Pulmonary artery endothelial cell (primary cell): Measurements from ENCODE around the gene GLCE. TPM values are rescaled to one million over a fixed set of nuclear protein-coding genes. Genes with fewer than 3 reads are reported as not detected.
"Not testable (repeated sequence)": the region's sequence is repeated elsewhere in the genome, so short reads cannot be mapped to it uniquely, and the experiment has no call there.

ENCODE experiments used
- DNase-seq: peaks from one replicate; pipeline ENCODE4 v3.0.0-alpha.2; 2011; ENCODE audit warnings: low read depth, low spot score
- total RNA-seq: library from RNA; depleted of rRNA; stranded (reverse); fragments of >200 nt; gene quantifications from 2 replicates; pipeline ENCODE4 v1.2.3, GENCODE V29; 2014

The GLCE gene
- total RNA-seq, 1 donor from 2014 or later: 193 TPM

DNA sequence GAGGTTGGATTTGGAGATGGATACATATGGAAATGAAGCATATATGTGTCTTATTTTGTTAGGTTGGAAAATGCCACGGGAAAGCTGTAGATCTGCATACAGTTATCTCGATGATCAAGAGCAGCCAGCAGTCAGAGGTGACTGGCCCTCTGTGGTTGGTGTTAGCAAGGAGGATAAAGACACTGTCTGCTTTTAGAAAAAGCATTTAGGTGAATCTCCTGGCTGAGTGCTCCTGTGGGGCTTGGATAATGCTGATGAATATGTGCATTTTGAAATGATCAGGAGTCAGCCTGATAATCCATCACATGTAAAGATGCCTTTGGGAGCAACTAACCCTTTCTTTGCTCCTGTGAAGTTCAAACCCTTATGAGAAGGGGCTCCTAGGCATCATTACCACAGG, 24.9 kb upstream of the GLCE start:
- DNase-seq: no peak

DNA sequence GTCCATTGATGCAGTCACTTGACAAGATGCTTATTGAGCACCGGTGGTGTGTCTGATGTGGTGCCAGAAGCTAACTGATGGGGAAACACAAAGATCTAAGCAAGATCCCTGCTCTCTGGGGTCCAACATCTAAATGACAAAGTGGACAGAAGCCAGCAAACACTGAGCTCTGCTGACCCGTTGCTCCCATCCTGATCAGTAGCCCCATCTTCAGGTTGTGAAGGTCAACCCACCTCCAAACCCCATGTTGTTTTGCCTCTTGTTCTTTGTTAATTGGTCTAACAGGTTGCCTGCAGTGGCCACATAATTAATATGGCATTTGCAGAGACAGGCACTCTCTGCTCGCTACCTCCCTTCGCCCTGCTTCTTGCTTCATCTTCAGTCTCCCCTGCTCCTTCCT, 21.5 kb upstream of the GLCE start:
- no peak for DNase-seq

DNA sequence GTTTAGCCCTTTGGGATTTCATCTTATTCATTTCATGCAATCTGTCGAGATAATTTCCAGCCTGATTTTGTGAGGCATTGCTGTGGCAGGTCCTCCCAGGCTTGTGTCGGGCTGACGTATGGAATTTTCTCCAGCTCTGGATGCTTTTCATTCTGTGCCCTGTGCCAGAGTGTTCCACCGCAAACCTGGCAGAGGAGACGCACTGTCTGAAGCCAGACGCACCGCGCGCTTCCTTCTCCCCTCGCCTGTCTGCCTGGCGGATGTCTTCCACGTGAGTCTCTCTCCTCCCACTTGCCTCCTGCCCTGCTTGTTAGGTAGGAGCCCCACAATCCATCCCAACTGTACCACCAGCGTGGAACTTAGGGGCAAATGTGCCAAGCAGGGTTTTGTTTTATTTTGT, 20.1 kb upstream of the GLCE start:
- no peak for DNase-seq

DNA sequence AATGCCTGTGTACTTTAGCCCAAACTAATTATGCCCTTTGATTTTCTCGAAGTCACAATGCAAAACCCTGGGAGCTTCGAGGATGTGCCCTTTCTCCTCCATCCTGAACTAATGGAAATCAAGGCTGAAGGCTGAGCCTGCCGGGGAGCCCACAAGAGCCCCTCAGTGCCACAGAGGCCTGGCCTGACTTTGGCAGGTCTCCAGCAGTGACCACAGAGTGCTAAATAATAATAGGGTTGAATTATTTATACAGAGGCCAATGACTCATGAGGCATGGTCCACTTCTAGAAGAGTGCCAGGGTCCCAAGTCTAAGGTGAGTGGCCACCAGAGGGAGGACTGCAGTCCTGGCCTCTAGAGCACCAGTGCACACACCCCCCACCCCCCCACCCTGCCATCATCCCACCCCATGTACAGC, 19.1 kb upstream of the GLCE start:
- no peak for DNase-seq

DNA sequence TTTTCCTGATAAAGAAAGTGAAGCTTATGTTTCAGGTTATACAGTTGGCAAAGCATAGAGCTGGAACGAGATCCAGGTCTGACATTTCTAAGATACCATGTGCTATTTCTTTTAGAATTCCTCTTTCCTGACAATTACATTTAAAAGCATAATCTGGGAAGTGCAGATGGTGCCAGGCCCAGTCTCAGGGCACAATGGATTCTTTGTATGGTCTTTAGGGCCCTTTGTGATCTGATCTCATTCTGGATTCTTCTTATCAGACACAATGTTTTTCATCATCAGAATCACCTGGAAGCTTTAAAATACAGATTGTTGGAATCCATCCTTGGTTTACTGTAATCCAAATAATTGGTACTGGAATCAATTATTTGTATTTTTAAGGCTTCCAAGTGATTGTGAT, 18.6 kb upstream of the GLCE start:
- no peak for DNase-seq

DNA sequence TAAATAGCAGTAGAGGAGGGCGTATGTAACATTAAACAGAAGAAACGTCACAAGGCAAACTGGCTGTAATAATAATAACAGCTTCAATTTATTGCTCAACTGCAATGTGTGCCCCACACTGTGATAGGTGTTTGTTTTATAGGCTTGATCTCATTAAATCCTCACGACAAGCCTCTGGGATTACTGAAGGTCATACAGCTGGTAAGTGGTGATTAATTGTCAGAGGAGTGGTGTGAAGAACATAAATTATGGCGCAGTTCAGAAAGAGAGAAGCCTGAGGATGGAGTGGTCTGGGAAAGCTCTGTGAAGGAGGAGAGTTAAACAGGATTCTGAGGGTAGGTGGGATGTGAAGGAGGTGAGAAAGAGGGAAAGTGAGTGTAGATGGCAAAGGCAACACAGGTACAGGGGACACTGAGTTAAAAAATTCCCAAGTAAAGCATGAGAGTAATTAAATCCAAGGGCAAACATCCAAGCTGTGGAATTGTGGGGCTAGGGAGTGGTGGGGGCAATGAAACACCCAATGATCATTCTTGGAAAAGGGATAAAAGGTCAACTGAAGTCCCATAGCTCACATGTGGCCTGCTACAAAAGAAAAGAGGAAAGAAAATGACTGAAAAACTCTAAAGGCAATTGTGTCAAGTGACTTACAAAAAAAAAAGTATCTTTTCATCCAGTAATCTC, 16.5 kb upstream of the GLCE start:
- no peak for DNase-seq

DNA sequence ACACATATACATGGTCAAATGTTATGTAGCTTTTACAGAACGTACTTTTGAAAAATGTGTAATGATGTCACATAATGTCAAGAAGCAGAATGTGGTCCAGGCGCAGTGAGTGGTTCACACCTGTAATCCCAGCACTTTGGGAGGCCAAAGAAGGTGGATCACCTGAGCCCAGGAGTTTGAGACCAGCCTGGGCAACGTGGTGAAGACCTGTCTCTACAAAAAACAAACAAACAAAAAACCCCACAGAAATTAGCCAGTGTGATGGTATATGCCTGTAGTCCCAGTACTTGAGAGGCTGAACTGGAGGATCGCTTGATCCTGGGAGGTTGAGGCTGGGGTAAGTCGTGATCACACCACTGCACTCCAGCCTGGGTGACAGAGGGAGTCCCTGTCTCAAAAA, 15.9 kb upstream of the GLCE start:
- DNase-seq: no peak

DNA sequence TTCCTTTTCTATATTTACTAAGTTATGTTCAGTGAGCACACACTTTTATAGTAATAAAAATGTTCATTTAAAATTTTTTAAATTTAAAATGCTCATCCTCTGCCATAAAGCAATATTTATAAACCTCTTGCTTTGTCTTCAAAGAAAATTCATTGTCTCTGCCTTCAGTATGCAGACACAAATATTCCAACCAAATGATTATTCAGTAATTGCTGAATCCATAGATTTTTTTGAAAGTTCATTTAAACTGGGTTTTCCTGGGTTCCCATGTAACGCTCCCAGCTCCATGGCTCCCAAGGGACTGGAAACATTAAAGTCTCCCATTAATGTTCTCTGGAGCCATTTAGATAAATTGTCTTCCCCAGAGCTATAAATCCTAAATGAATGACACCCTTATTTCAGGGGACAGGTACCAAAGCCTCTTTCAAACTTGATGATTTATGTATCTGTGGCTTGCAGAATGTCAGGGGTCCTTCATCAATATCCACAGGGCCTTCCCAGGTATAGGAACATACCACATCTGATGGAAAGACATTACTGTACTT, 15.2 kb upstream of the GLCE start:
- DNase-seq: no peak

DNA sequence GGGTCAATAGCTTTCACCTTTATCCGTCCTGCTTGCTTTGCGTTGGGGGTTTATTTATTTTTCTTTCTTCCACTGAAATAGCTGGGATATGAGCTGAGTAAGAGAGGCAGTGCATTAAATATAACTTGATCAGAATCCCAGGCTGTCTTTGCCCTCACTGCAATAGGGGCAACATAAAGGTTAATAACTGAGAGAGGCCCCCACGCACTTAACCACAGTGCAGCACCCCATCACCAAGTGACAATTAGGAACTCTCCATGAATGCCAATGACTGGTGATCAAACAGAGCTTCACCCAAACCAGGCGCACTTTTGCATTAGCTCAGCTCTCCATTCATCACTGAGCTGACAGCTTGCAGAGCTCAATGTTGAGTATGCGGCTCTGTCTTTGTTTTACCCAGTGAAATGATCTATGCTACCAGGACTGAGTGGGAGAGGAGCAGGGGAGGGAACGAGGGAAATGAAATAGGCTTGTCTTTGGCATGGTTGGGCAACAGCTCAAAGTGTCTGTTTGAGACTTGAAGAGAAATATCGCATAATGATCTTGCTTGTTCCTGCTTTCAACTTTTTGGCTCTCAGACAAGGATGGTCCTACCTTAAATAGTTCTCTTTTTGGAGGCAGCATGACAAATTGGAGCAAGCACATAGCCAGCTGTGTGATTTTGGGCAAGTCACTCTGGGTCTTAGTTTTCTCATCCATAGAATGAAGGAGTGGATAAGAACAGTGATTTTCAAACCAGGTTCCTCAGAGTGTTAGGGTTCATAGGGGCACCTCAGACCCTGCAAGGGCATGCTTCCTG, 14.5 kb upstream of the GLCE start:
- no peak for DNase-seq

DNA sequence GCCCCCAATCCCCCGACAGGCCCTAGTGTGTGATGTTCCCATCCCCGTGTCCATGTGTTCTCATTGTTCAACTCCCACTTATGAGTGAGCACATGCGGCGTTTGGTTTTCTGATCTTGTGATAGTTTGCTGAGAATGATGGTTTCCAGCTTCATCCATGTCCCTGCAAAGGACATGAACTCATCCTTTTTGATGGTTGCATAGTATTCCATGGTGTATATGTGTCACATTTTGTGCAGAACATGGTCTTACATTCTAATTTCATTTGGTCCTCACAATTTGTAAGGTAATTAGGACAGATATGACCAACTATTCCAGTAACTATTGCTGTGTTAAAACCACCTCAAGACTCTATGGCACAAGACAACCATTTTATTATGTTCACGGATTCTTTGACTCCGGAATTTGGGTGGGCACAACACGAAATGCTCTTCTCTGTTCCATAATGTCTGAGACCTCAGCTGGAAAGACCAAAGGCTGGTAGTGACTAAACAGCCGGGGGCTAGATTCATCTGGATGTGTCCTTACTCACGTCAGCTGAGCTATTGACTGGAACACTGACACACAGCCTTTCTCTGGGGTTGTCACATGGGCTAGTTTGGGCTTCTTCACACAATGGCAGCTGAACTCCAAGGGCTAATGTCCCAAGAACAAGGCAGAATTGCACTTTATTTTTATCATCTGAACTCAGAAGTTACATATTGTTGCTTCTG, 13.6 kb upstream of the GLCE start:
- DNase-seq: no peak

DNA sequence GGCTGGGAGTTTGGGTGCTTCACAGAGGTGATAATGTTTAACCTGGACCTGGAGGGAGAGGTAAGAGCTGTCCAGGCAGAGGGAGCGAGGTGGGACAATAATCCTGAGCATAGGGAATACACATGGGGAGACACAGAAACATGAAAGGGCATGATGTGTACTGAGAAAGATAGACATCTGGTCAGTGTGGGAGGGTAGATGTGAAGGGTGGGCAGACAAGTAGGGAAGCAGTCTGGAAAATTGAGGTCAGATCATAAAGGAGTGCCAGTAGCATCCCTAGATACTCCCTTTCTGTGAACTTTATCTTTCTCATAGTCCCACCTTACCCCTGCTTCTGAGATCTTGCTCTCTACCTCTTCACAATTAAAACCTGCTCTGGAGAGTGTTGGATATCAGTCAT, 12.0 kb upstream of the GLCE start:
- no peak for DNase-seq

DNA sequence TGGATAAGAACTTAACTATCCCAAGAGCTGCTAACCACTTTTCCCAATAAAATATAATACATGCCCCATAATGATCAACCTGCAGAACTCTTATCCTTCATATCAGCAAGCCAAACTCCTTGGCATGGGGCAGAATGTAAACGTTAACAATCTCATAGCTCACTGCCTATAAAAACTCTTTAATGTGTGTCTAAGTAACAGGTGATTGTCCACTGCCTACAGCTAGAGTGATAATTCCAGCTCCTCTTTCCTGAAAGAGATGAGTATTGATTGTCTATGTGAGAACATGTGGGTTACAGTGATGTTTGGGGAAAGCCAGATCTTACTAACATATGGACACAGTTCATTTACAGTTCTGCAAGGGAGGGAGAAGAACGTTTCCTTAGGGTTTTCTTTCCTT, 11.3 kb upstream of the GLCE start:
- DNase-seq: no peak

DNA sequence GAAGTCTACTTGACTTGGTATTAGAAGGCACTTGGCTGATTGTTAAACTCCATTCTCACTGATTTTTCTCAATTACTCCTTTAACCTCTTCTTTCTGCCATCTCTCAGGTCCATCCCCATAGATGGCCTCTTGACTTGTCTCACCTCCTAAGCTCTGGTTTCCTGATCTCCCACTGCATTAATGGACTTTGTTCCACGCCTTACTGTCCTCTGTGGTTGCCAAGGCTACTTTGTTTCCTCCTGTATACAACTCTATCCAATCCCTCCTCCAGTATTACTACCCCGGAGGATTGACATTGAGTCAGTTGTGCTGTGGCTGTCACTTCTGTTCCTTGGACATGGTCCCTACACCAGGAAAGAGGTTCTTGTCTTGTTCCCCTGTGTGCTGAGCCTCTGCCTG, 10.6 kb upstream of the GLCE start:
- DNase-seq: no peak

DNA sequence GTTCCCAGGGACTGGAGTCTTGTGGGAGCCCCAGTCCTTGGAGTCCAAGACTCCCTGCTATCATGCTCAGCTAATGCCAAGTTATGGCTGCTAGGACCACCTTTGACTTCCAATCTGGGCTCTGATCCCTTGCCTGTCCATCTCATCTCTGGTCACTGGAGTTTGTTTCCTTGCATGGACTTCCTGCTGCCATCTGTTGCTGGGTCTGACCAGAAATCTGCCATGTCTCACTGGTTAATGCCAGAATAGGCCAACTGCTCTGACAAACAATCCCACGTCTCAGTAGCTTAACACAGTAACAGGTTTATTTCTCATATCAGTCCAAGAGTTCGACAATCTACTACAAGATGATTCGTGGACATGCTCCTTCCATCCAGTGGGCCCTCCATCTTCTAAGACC, 10.1 kb upstream of the GLCE start:
- no peak for DNase-seq

DNA sequence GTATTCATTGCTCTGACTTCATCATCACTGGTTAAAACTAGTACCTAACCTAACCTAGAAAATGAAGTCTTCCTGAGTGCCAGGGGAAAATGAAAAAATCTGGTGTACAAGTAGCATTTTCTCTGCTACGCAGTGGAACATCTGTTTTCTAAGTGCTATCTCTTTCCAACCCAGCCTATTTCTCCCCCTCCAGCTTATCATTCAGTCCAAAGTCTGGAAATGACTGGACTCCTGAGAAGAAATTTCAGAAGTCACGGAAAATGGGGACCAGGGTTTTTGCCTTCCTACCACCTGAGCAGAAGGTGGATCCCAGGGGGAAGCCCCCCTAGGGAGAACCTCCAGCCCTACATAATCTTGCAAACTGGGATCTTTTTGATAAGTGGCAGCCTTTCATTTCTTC, 9.6 kb upstream of the GLCE start:
- no peak for DNase-seq

DNA sequence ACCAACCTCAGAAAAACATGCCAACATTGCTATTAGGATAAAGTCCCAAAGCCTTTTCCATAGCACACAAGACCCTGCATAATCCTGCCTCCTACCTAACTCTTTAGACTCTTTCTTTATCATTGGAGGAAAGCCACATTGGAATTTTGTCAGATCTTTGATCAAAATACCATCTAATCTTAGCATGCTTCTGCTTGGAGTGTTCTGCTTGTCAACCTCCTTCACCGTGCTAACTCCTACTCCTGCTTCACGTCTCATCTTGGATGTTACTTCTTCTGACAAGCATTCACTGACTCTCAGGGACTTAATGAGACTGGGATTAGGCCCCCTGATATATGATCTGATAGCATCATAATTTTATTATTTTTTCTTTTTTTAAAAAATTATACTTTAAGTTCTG, 7.4 kb upstream of the GLCE start:
- no peak for DNase-seq

DNA sequence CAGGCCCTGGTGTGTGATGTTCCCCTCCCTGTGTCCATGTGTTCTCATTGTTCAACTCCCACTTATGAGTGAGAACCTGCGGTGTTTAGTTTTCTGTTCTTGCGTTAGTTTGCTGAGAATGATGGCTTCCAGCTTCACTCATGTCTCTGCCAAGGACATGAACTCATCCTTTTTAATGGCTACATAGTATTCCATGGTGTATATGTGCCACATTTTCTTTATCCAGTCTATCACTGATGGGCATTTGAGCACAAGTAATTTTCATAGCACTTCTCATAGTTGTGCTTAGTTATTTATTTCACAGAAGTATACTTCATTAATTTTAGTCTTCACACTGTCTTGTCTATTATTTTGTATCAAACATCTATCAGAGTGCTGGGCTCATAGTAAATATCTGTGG, 6.8 kb upstream of the GLCE start:
- not testable (repeated sequence) for DNase-seq

DNA sequence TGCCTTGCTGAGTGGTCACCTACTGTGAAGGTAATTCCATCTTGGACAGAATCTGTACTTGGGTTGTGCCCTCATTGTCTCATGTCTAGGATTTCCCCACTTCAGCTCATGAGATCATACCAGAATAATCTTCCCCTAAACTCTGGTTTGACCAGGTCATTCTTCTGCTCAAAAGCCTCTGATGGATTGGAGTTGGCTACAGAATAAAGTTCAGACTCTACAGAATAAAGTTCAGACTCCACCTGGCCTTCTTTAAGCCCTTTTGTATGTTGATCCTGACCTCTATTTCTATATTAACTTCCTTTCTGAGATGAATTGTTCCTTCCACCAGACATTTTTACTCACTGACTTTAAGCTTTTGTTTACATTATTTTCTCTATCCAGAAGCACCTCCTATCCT, 6.4 kb upstream of the GLCE start:
- DNase-seq: peak; percentile 84

DNA sequence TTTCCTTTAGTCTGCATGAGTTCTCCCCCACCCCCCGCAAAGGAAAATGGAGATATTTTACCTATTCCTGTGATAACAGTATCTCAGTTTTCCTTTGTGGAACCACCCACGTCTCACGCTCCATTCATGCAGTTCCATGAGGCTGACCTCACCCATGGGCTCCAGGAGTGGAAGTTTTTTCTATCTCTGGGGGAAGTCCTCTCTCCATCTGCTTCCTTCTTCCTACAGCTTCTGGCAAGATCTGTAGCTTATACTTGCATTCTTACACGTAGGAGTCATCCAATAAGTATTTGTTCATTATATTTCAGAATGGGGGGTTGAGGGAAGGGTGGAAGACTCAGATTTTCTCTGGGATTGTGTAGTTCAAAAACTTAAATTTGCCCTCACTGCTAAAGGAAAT, 5.8 kb upstream of the GLCE start:
- DNase-seq: peak; percentile 95

DNA sequence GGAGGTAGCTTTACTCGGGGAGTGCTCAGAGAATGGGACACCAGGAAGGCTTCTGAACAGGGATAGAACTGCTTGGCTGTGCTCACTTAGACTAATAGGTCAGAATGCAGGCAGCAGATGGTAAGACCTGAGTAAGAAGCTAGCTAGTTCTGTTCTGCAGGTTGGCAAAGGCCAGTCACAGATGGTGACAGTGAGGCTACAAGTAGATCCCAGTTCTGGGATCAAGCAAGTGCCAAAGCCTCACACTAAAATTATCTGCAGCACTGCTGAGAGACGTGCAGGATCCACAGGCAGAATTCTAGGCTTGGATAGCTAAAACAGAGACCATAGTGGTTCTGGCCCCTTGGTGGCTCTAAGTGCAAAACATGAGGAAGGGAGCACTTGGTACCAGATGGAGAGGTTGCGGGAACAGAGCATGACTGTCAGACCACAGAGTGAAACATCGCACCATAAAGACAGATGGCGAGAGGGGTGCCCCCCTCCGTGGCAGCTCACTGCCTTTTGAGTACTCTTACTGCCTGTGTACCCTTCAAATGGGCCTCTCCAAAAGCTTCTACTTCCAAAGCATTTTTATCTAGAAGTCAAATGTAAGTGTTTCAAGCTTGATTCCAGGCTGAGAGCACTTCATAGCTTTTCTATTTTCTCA, 3.6 kb upstream of the GLCE start:
- DNase-seq: no peak

DNA sequence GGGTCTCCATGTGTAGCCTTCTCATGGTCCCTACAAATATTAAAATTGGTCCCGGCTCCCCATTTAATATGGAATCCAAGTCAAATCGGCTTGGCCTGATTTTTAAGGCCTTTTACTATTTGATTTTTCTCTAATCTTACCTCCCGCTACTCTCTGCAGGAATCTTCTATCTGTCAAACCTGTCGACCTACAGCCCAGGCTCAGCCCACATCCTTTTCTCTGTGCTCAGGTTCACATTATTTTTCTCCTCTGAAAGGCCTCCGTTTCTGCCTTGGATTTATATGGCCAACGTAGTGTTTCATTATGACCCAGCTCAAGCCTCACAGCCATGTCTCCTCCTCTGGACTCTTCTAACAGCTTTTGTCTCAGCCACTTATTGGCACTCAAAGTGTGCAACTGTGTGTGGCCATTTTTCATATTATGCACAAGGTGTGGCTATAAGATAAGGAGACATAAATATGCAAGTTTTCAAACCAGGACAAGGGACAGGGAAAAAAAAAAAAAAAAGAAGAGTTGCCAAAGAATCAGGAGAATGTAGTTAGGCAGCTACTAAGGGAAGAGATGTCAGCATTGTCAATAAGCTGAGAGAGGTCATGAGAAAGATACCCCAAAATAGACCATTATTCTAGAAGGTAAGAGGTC, 2.1 kb upstream of the GLCE start:
- no peak for DNase-seq
